Activated naive CD4-positive, alpha-beta T cell treated with anti-CD3 and anti-CD28 coated beads, Interleukin-2, amount 50 U/mL, for 72 hours (primary cell): ENCODE measurements around the gene KRT79. TPM values are rescaled to one million over a fixed set of nuclear protein-coding genes. Genes with fewer than 3 reads are reported as not detected.
A peak's percentile ranks its signal among the peaks of the same experiment; 100 is the strongest.
"Not testable (repeated sequence)": the region's sequence is repeated elsewhere in the genome, so short reads cannot be mapped to it uniquely, and the experiment has no call there.

ENCODE experiments used
- ATAC-seq, 2 donors: fragments of 150-1000 bp; cut with Tn5 transposase; 2 replicates each; pipeline ENCODE4 v1.10.0; 2021; ENCODE audit warnings: mild to moderate bottlenecking in 2 of 2, moderate library complexity in 2 of 2
- DNase-seq, 2 donors: peaks; one replicate each; pipeline ENCODE4 v3.0.0; 2021 to 2022; ENCODE audit warnings: low spot score in 2 of 2
- H3K27ac Mint-ChIP-seq, 2 donors: one replicate each; pipeline ENCODE4 v1.8.0; 2022; ENCODE audit warnings: mild to moderate bottlenecking in 2 of 2, mixed read lengths in 2 of 2
- H3K36me3 Mint-ChIP-seq, 2 donors: one replicate each; pipeline ENCODE4 v1.8.0; 2022; ENCODE audit warnings: mixed read lengths in 2 of 2
- H3K9me3 Mint-ChIP-seq, 2 donors: one replicate each; pipeline ENCODE4 v1.8.0; 2022; ENCODE audit warnings: mixed read lengths in 2 of 2
- total RNA-seq, 2 donors: library from RNA; stranded (reverse); gene quantifications; one replicate each; pipeline ENCODE4 v1.2.3, GENCODE V29; 2022

The KRT79 gene
- under 1 TPM; 0.12 to 0.25 TPM for total RNA-seq

GRCh38 chr12:52833922-52834726 lies at the start of gene KRT79:
KRT79 (minus strand) TSS chr12:52834311; CDS start chr12:52834260, 51 bp downstream.
- H3K36me3 Mint-ChIP-seq = no peaks in the 10 kb centered on the region
- no peak for DNase-seq
- H3K27ac Mint-ChIP-seq = peak within 1 kb of the TSS in 1 of 2 donors; percentile 16
- no peak for ATAC-seq
- no peaks in the 10 kb centered on the region for H3K9me3 Mint-ChIP-seq

GRCh38 chr12:52880499-52880898 lies 46.4 kb upstream of the KRT79 start:
- H3K27ac Mint-ChIP-seq, H3K36me3 Mint-ChIP-seq, DNase-seq, ATAC-seq, H3K9me3 Mint-ChIP-seq: not testable (repeated sequence)

- peak; percentile 64 to 82 for DNase-seq
- H3K36me3 Mint-ChIP-seq = no peaks in the 10 kb centered on the region
- no peak overlapping the region for H3K27ac Mint-ChIP-seq
- no peaks in the 10 kb centered on the region for H3K9me3 Mint-ChIP-seq
- peak; percentile 90 to 97 for ATAC-seq
Observed at GRCh38 chr12:52879394-52880351, 45.6 kb upstream of the KRT79 start.

- no peaks in the 10 kb centered on the region for H3K36me3 Mint-ChIP-seq
- no peak overlapping the region for H3K27ac Mint-ChIP-seq
- DNase-seq (no peak), ATAC-seq (no peak)
- H3K9me3 Mint-ChIP-seq = no peaks in the 10 kb centered on the region
Observed at GRCh38 chr12:52878507-52879393, 44.6 kb upstream of the KRT79 start.

GRCh38 chr12:52877242-52877641 lies 43.1 kb upstream of the KRT79 start:
- H3K9me3 Mint-ChIP-seq = no peaks in the 10 kb centered on the region
- no peak overlapping the region for H3K27ac Mint-ChIP-seq
- no peaks in the 10 kb centered on the region for H3K36me3 Mint-ChIP-seq
- ATAC-seq (no peak), DNase-seq (no peak)

GRCh38 chr12:52876372-52876771 lies 42.3 kb upstream of the KRT79 start:
- no peaks in the 10 kb centered on the region for H3K9me3 Mint-ChIP-seq
- no peak for ATAC-seq
- no peak for DNase-seq
- H3K27ac Mint-ChIP-seq = no peak overlapping the region
- no peaks in the 10 kb centered on the region for H3K36me3 Mint-ChIP-seq

- Mint-ChIP-seq H3K27ac (peak overlapping the region in 1 of 2 donors; percentile 31), H3K36me3 (no peaks in the 10 kb centered on the region)
Observed at GRCh38 chr12:52874573-52875435, 40.7 kb upstream of the KRT79 start.

GRCh38 chr12:52873832-52874572 lies 39.9 kb upstream of the KRT79 start:
- peak; percentile 76 to 92 for ATAC-seq
- peak overlapping the region; percentile 6 to 50 for H3K27ac Mint-ChIP-seq
- H3K36me3 Mint-ChIP-seq = no peaks in the 10 kb centered on the region
- H3K9me3 Mint-ChIP-seq = no peaks in the 10 kb centered on the region
- DNase-seq = peak in 1 of 2 donors; percentile 67

More at GRCh38 chr12:52874573-52875435, 40.7 kb upstream of the KRT79 start:
- DNase-seq = no peak
- no peak for ATAC-seq
- H3K9me3 Mint-ChIP-seq = no peaks in the 10 kb centered on the region

GRCh38 chr12:52873513-52873831 lies 39.4 kb upstream of the KRT79 start:
- Mint-ChIP-seq H3K9me3 (no peaks in the 10 kb centered on the region), H3K36me3 (no peaks in the 10 kb centered on the region), H3K27ac (peak overlapping the region; percentile 6 to 50)
- ATAC-seq (no peak), DNase-seq (no peak)

- H3K9me3 Mint-ChIP-seq = no peaks in the 10 kb centered on the region
- DNase-seq (no peak), ATAC-seq (no peak)
- no peaks in the 10 kb centered on the region for H3K36me3 Mint-ChIP-seq
- H3K27ac Mint-ChIP-seq = no peak overlapping the region
Observed at GRCh38 chr12:52872644-52873389, 38.7 kb upstream of the KRT79 start.

- DNase-seq = no peak
- Mint-ChIP-seq H3K27ac (no peak overlapping the region), H3K9me3 (no peaks in the 10 kb centered on the region), H3K36me3 (no peaks in the 10 kb centered on the region)
- no peak for ATAC-seq
Observed at GRCh38 chr12:52871291-52872039, 37.4 kb upstream of the KRT79 start.

GRCh38 chr12:52870361-52871290 lies 36.5 kb upstream of the KRT79 start:
- DNase-seq (peak; percentile 63 to 92), ATAC-seq (peak; percentile 67 to 71)
- Mint-ChIP-seq H3K36me3 (no peaks in the 10 kb centered on the region), H3K27ac (no peak overlapping the region), H3K9me3 (no peaks in the 10 kb centered on the region)

GRCh38 chr12:52867642-52868041 lies 33.5 kb upstream of the KRT79 start:
- ATAC-seq (no peak), DNase-seq (no peak)
- H3K9me3 Mint-ChIP-seq = no peaks in the 10 kb centered on the region
- peak overlapping the region in 1 of 2 donors; percentile 71 for H3K27ac Mint-ChIP-seq
- H3K36me3 Mint-ChIP-seq = no peaks in the 10 kb centered on the region
